Measurements from ENCODE around the gene CHRNA4. TPM values are rescaled to one million over a fixed set of nuclear protein-coding genes. Genes with fewer than 3 reads are reported as not detected.

The CHRNA4 gene
- total and polyA plus RNA-seq, 3 donors from 2014 or later, result 3.3 to 8.3 (median 7.4) TPM

- Histone ChIP-seq H3K9me3 (no peaks in the 10 kb centered on the region), H3K36me3 (ENCODE audit: low read depth, missing control alignments) (no peaks in the 10 kb centered on the region), H3K27ac (no peak overlapping the region), H3K27me3 (no peaks in the 10 kb centered on the region), H3K4me1 (peaks cover 2% of the 10 kb centered on the region), H3K4me3 (no peak overlapping the region)
- no peak for TF ChIP-seq POLR2A (IDR thresholded peaks at IDR 0.05)
- TF ChIP-seq CTCF (IDR thresholded peaks at IDR 0.05), result no peak
- no peak for DNase-seq
- intact Hi-C loops (cut with DNase I; ENCODE audit: low total_unique reads), result no loop called here
- WGBS, 2 donors, result 85 to 93% methylated on average over 9 to 12 of the region's 12 CpGs
Measured at GRCh38 chr20:63294536-63294900, 66.6 kb downstream of the CHRNA4 start.

DNA sequence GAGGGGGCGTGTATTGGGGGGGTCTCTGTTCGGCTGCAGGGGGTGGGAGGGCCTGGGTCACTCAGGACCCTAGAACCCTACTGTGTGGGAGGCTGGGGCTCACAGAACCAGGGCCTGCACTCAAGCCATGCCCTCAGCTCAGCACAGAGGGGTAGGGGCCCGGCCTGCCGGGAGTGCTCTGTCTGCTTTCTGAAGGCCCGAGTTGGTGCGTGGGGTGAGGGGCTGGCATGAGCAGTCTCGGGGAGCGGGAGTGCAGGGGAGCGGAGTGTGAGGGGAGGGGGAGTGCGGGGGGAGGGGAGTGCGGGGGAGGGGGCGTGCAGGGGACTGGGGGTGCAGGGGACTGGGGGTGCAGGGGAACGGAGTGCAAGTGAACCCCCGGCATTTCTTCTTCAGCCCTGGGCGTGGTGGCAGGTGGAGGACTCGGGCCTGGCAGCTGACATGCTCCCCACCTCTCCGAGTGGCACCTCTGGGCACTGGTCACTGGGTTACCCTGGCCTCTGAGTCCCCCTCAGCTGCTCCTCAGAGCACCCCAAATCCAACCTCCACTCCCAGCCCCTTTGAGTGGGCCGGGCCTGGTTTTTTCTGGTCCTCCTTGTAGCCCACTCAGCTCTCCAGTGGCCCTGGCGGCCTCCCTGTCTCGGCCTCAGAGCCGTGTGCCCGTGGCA lies 67.1 kb downstream of the CHRNA4 start:
- Histone ChIP-seq H3K27me3 (no peaks in the 10 kb centered on the region), H3K36me3 (ENCODE audit: low read depth, missing control alignments) (no peaks in the 10 kb centered on the region), H3K27ac (no peak overlapping the region), H3K4me1 (peaks cover 2% of the 10 kb centered on the region), H3K4me3 (no peak overlapping the region), H3K9me3 (no peaks in the 10 kb centered on the region)
- intact Hi-C loops (cut with DNase I; ENCODE audit: low total_unique reads), result no loop called here
- 70 to 78% methylated on average over 12 to 18 of the region's 22 CpGs for WGBS, 2 donors
- no peak for TF ChIP-seq CTCF (IDR thresholded peaks at IDR 0.05)
- TF ChIP-seq POLR2A (IDR thresholded peaks at IDR 0.05), result no peak
- DNase-seq, result no peak

DNA sequence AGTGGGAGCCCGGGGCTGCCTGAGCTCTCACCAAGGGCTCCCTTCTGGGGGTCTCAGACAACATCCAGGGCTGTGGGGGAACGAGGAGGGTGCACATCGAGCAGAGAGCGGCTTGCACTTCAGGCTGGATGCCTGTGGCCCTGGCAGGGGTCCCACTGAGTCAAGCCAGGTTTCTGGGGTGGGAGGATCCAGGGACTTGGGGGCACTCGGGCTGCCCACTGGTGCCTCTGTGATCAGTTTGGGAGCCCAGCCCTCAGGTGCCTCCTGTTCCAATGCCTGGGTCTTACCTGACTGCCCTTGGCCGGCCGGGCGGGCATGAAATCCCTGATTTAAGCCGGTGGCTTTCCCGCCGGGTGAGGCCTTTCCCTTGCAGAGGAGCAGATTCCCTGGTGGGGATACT lies 67.7 kb downstream of the CHRNA4 start:
- no peak for TF ChIP-seq POLR2A (IDR thresholded peaks at IDR 0.05)
- TF ChIP-seq CTCF (IDR thresholded peaks at IDR 0.05), result no peak
- Histone ChIP-seq H3K27ac (no peak overlapping the region), H3K27me3 (no peaks in the 10 kb centered on the region), H3K4me1 (peaks cover 2% of the 10 kb centered on the region), H3K36me3 (ENCODE audit: low read depth, missing control alignments) (no peaks in the 10 kb centered on the region), H3K4me3 (no peak overlapping the region), H3K9me3 (no peaks in the 10 kb centered on the region)
- DNase-seq, result no peak
- WGBS, 2 donors, result 68% methylated on average over 11 of the region's 11 CpGs; no CpG with 5 or more reads in 1 of the 2 donors
- intact Hi-C loops (cut with DNase I; ENCODE audit: low total_unique reads), result no loop called here

Small RNA genes lying within 50 kb of the gene (small RNA-seq; reads per million reads assigned to genes)
- 0 reads per million in 2 donors for gene RNU6-994P

Other genes starting within 250 kb of the CHRNA4 start
- 10 to 100 TPM; 55.7 to 56.9 TPM for gene YTHDF1, start 145.2 kb downstream of the CHRNA4 start, total RNA-seq
- gene YTHDF1, start 145.2 kb downstream of the CHRNA4 start, polyA plus RNA-seq (ENCODE audit: insufficient read depth, low read depth, low replicate concordance), result 37.2 TPM
- gene BIRC7, start 125.4 kb downstream of the CHRNA4 start, total RNA-seq, result under 1 TPM; 0.24 to 0.25 TPM
- 0.33 TPM for gene BIRC7, start 125.4 kb downstream of the CHRNA4 start, polyA plus RNA-seq (ENCODE audit: insufficient read depth, low read depth, low replicate concordance)
- gene NKAIN4, start 106.9 kb downstream of the CHRNA4 start, total RNA-seq, result 1 to 10 TPM; 4.7 to 6.0 TPM
- gene NKAIN4, start 106.9 kb downstream of the CHRNA4 start, polyA plus RNA-seq (ENCODE audit: insufficient read depth, low read depth, low replicate concordance), result 3.9 TPM
- gene ARFGAP1, start 88.5 kb downstream of the CHRNA4 start, total RNA-seq, result 100 to 1,000 TPM; 110 to 126 TPM
- 97.0 TPM for gene ARFGAP1, start 88.5 kb downstream of the CHRNA4 start, polyA plus RNA-seq (ENCODE audit: insufficient read depth, low read depth, low replicate concordance)
- 10 to 100 TPM; 14.4 to 17.1 TPM for gene COL20A1, start 68.2 kb downstream of the CHRNA4 start, total RNA-seq
- gene COL20A1, start 68.2 kb downstream of the CHRNA4 start, polyA plus RNA-seq (ENCODE audit: insufficient read depth, low read depth, low replicate concordance), result 17.2 TPM
- 10 to 100 TPM; 49.2 to 60.9 TPM for gene KCNQ2, start 111.3 kb upstream of the CHRNA4 start, total RNA-seq
- 36.2 TPM for gene KCNQ2, start 111.3 kb upstream of the CHRNA4 start, polyA plus RNA-seq (ENCODE audit: insufficient read depth, low read depth, low replicate concordance)
- 10 to 100 TPM in 1 of 2 donors, 1 to 10 TPM in 1; 9.8 to 15.9 TPM for gene EEF1A2, start 137.7 kb upstream of the CHRNA4 start, total RNA-seq
- gene EEF1A2, start 137.7 kb upstream of the CHRNA4 start, polyA plus RNA-seq (ENCODE audit: insufficient read depth, low read depth, low replicate concordance), result 19.1 TPM
- 100 to 1,000 TPM; 431 to 529 TPM for gene PPDPF, start 159.4 kb upstream of the CHRNA4 start, total RNA-seq
- gene PPDPF, start 159.4 kb upstream of the CHRNA4 start, polyA plus RNA-seq (ENCODE audit: insufficient read depth, low read depth, low replicate concordance), result 207 TPM
- gene PTK6, start 176.0 kb upstream of the CHRNA4 start, total RNA-seq, result under 1 TPM in 1 of 2 donors, not detected in 1; 0.37 TPM
- 0.26 TPM for gene PTK6, start 176.0 kb upstream of the CHRNA4 start, polyA plus RNA-seq (ENCODE audit: insufficient read depth, low read depth, low replicate concordance)
- gene SRMS, start 186.4 kb upstream of the CHRNA4 start, total RNA-seq, result under 1 TPM; 0.19 to 0.24 TPM
- 0.42 TPM for gene SRMS, start 186.4 kb upstream of the CHRNA4 start, polyA plus RNA-seq (ENCODE audit: insufficient read depth, low read depth, low replicate concordance)
- gene FNDC11, start 192.8 kb upstream of the CHRNA4 start, total RNA-seq, result 100 to 1,000 TPM in 1 of 2 donors, 10 to 100 TPM in 1; 85.4 to 121 TPM
- 147 TPM for gene FNDC11, start 192.8 kb upstream of the CHRNA4 start, polyA plus RNA-seq (ENCODE audit: insufficient read depth, low read depth, low replicate concordance)
- 10 to 100 TPM; 13.5 to 22.9 TPM for gene HELZ2, start 212.9 kb upstream of the CHRNA4 start, total RNA-seq
- 7.1 TPM for gene HELZ2, start 212.9 kb upstream of the CHRNA4 start, polyA plus RNA-seq (ENCODE audit: insufficient read depth, low read depth, low replicate concordance)

Measured in testis (tissue), 3 donors.